Choroid plexus epithelial cell (primary cell): ENCODE data around the gene ORAI3.

ENCODE experiments used
- DNase-seq: peaks from one replicate; pipeline ENCODE4 v3.0.0-alpha.2; 2010; ENCODE audit warnings: low read depth
- H3K4me3 ChIP-seq: 2 replicates; pipeline ENCODE4 v1.5.1; 2011; ENCODE audit warnings: low read depth, mild to moderate bottlenecking, control low read depth, low read length, moderate library complexity
- TF ChIP-seq, protein P1 (sequence below): conservative IDR thresholded peaks from 2 replicates; pipeline ENCODE4 v1.5.1; 2011; ENCODE audit warnings: low read depth, mild to moderate bottlenecking, control low read depth, inconsistent platforms, low read length, moderate library complexity

The ORAI3 gene

DNA sequence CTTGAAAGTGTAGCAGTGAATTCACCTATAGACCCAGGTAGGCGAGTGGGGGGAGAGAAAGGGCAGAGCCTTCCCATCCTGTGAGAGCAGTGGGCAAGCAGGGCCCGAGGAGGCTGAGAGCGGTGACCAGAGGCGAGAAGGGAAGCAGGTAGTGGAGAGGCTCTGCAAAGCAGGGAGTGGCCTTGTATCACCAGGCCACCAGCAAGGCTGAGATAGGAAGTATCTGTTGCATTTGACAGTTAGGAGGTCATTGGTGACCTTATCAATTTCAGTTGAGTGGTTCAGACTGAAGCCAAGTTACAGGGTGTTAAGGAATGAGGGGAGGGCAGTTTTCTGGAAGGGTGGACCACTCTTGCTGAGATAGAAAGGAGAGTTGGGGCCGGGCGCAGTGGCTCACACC is 25.5 kb downstream of the ORAI3 start:
- TF ChIP-seq, protein P1, sequence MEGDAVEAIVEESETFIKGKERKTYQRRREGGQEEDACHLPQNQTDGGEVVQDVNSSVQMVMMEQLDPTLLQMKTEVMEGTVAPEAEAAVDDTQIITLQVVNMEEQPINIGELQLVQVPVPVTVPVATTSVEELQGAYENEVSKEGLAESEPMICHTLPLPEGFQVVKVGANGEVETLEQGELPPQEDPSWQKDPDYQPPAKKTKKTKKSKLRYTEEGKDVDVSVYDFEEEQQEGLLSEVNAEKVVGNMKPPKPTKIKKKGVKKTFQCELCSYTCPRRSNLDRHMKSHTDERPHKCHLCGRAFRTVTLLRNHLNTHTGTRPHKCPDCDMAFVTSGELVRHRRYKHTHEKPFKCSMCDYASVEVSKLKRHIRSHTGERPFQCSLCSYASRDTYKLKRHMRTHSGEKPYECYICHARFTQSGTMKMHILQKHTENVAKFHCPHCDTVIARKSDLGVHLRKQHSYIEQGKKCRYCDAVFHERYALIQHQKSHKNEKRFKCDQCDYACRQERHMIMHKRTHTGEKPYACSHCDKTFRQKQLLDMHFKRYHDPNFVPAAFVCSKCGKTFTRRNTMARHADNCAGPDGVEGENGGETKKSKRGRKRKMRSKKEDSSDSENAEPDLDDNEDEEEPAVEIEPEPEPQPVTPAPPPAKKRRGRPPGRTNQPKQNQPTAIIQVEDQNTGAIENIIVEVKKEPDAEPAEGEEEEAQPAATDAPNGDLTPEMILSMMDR = no peak
- no peak overlapping the region for H3K4me3 ChIP-seq
- no peak for DNase-seq

DNA sequence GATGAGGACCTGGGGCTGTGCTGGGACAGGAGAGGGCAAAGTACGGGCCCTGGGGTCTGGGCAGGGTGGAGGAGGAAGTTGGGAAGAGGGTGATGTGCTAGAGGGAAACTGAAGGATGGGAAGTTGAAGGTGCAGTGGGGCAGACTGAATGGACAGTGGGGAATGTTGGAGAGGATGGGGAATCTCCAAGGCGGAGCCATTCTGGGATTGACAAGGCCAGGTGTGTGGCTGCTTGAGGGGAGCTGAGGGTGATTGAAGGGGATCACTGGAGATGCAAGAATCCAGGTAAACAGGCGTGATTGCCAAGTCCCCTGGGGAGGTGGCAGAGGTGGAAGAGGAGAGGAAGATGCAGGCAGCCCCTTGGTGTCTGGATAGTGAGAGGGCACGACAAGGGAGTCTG is 27.6 kb downstream of the ORAI3 start:
- no peak overlapping the region for H3K4me3 ChIP-seq
- DNase-seq = no peak
- TF ChIP-seq, protein P1 = no peak

DNA sequence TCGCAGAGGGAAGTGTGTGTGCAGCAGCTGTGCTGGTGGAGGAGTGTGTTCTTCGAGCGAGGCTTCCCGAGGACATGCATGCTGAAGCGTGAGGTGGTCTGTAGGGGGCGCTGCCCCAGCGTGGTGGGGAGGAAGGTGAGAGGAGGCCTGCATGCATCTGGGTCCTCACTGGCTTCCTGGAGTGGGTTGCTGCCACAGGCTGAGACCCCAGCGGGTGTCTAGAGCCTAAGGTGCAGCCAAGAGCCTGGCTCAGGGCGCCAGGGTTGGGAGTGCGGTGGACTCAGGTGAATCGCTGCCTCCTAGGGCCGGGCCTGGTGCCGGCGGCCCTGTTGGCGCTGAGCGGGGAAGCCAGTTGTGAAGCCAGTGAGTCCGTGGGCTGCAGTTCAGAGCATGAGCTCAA is 28.6 kb downstream of the ORAI3 start:
- H3K4me3 ChIP-seq = no peak overlapping the region
- TF ChIP-seq, protein P1 = peak; percentile 57
- no peak for DNase-seq

DNA sequence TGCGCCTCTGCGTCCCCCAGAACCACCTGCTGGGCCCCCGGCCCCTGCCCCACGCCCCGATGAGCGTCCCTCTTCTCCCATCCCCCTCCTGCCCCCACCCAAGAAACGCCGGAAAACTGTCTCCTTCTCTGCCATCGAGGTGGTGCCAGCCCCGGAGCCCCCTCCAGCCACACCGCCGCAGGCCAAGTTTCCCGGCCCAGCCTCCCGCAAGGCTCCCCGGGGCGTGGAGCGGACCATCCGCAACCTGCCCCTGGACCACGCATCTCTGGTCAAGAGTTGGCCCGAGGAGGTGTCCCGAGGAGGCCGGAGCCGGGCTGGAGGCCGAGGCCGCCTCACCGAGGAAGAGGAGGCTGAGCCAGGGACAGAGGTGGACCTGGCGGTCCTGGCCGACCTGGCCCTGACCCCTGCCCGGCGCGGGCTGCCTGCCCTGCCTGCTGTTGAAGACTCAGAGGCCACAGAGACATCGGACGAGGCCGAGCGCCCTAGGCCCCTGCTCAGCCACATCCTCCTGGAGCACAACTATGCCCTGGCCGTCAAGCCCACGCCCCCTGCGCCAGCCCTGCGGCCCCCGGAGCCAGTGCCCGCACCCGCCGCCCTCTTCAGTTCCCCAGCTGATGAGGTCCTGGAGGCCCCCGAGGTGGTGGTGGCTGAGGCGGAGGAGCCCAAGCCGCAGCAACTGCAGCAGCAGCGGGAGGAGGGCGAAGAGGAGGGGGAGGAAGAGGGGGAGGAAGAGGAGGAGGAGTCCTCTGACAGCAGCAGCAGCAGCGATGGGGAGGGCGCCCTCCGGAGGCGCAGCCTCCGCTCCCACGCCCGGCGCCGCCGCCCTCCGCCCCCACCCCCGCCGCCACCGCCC is 30.5 kb downstream of the ORAI3 start:
- DNase-seq = no peak

DNA sequence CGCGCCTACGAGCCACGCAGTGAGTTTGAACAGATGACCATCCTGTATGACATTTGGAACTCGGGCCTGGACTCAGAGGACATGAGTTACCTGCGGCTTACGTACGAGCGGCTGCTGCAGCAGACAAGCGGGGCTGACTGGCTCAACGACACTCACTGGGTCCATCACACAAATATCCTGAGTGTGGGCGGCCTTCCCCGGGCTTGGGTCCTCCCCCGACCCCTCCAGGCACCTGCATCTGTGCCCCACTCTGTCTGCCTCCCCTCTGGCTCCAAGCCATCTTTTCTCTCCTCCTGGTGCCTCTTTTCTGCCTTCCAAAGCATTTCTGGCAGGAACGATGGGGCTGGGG is 31.1 kb downstream of the ORAI3 start:
- TF ChIP-seq, protein P1 = no peak
- H3K4me3 ChIP-seq = no peak overlapping the region
- DNase-seq = no peak

More for the DNA sequence above, 30.5 kb downstream of the ORAI3 start:
- no peak overlapping the region for H3K4me3 ChIP-seq
- TF ChIP-seq, protein P1 = no peak

DNA sequence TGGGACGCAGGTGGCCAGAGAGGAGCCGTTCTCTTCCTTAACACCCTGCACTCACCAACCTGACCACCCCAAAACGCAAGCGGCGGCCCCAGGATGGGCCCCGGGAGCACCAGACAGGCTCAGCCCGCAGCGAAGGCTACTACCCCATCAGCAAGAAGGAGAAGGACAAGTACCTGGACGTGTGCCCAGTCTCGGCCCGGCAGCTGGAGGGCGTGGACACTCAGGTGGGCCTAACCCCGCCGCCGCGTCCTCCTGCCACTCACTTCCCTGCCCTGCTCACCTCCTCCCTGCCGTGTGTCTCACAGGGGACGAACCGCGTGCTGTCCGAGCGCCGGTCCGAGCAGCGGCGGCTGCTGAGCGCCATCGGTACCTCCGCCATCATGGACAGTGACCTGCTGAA is 31.6 kb downstream of the ORAI3 start:
- H3K4me3 ChIP-seq = no peak overlapping the region
- DNase-seq = no peak
- TF ChIP-seq, protein P1 = no peak

DNA sequence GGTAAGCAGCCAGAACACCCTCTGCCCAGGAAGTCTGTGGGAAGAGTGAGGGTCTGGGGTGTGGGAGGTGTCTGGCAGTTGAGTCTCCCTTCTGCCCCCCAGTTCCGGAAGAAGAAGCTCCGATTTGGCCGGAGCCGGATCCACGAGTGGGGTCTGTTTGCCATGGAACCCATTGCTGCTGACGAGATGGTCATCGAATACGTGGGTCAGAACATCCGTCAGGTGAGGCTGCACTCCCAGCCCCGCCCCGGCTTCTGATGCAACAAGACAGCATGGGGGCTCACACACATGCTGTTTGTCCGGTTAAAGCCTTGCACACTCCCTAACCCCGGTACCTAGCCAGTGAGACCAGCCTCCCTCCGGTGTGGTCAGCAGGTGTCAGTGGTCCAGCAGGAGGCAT is 32.1 kb downstream of the ORAI3 start:
- TF ChIP-seq, protein P1 = no peak
- no peak overlapping the region for H3K4me3 ChIP-seq
- DNase-seq = no peak
